DMS53 (cell line): ENCODE results near the gene COL21A1.
A peak's percentile ranks its signal among the peaks of the same experiment; 100 is the strongest.

ENCODE experiments used
- DNase-seq: peaks from one replicate; lab custom pipeline; 2025; lab: John Stamatoyannopoulos, UW

COL21A1 gene

DNA sequence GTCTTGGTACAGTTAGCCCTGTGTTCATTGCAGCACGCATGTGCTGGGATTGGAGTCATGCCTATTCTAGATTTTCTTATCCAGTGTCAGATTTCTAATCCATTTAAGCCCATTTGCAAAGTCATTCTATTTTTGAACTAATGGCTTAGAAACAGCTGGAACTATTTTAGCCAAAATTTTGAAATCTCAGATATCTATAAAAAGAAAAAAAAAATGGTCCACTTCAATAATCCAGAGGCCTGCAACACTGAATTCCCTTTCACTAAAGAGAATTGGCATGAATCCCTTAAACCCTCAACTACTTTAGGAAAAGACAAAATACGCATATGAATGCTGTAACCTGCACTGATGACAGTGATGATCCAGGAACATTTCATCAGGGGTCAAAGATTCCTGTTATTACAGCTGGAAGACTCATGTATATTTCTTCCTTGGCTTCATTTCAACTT, 1.5 kb downstream of the COL21A1 start:
- peak; percentile 39 for DNase-seq

DNA sequence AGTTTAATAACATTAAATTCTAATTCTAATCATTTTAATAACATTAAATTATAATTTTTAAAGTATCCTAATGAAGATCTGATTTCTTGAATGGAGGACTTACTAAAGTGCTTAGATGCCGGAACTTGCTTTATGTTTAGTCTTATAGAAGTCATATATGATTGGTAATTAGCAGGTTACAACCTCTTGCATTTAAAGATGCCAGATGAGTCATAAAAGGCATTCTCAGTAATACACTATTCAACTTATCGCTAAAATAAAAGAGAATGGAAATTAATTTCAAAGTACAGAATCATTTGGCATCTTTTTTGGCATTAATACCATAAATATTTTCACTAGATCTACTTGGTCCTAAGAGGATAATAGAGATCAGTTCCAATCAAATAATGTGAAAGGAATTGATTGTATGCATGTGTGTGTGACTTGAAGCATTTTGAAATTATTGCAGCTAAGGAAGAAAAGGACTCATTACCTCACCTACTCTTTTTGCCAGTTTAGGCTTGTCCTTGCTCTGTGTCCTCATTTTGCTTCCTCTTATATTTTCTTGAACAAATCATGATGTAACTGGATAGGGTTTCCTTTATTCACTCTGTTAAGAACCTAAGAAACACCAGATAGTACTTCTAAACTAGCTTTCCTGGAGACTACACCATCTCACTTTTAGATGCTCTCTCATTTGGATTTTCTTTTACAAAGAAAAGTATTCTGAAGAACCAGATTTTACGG, 2.7 kb downstream of the COL21A1 start:
- peak; percentile 8 for DNase-seq

DNA sequence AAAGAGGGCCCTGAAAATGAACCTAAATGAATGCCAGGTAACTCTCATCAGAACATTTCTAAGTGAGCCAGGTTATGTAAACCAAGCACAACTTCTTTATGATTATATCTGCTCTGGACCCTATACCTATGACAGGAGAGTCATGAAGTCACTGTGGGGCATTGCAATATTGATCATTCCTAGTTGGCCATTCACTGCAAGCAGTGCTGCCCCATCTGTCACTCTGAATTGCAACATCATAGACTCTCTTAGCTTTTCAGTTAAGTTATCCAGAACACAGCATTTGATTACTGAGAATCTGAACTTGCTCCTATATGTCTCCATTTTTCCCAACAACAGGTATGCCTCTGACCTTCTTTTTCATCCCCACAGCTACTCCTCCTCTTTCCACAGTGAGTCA, 3.3 kb downstream of the COL21A1 start:
- peak; percentile 15 for DNase-seq

DNA sequence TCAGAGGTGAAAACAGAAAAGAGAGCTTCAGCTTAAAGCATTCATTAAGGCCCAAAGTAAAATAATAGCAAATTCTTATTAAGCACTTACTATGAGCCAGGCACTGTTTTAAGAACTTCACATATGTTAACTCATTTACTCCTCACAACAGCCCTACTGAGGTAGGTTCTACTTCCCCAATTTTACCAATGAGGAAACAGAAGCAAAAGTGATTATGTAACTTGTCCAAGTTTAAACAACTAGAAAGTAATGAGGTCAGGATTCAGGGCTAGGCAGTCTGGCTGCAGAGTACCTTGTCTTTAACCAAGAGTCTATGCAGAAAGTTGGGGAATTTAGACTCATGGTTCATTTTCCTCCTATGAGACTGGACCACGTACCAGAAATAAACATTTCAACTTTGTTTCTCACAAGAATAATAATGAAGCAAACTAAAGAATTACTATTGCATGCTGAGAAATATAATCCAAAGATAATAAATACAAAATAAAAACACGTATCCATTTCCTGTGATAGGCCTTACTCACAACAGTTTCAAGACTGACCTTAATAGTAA, 3.8 kb downstream of the COL21A1 start:
- peak; percentile 22 for DNase-seq

DNA sequence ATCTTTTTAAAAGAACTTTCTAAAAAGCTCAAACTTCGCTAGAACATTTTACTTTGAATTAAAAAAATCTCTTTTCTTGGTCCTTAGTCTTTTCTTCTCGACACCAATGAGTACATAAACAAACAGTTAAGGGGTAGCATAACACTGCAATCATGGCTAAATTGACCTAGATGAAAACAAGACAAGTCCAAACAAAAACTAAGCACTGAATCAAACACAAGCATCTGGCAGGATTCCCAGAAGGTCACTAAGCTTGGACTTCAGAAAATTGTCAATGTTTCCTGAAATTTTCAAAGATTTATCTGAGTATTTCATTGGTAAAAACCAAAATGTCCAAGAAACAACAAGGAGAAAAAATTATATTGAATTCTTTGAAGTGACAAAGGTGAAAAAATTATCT, 5.0 kb downstream of the COL21A1 start:
- DNase-seq: peak; percentile 66

DNA sequence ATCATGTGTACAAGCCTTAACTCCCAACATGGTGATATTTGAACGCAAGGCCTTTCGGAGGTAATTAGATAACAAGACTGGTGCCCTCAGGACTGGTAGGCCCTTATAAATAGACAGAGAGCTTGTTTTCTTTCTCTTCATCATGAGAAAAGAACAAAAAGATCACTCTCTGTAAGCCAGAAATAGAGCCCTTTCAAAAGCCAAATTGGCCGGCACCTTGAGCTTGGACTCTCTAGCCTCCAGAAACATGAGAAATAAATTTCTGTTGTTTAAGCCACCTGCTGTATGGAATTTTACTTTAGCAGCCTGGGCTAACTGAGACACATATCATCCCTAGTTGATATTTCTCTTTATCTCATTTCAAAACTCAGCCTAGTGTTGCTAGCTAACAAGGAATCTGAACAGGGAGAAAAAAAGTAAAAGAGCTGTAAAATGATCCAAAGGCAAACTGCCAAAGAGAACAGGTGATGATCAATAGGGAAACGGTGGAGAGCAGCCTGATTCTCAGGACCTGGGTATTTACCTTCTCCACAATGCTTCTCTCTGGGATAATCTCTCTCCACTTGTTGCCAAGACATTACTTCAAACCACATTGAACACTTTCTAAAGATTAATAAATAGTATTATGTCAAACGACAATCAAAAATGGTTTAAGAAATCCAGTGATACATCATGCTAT, 6.1 kb downstream of the COL21A1 start:
- DNase-seq: peak; percentile 78

DNA sequence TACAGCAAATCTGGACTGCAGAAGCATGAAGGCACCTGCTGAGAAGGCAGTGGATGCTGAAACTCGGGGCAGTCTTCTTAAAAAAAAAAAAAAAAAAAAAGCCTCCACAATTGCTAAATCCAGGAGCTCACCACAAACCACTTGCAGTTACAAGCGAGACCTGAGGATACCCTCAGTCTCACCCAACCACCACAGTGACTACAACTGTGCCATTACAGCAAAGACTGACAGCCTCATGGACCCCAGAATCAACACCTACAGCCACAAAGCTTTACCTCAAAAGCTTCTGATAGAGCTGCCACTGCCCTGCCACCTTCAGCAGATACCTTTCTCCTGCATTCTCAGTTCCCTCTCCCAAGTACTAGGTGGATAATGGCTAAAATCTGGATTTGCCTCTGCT, 9.0 kb downstream of the COL21A1 start:
- DNase-seq: peak; percentile 46

DNA sequence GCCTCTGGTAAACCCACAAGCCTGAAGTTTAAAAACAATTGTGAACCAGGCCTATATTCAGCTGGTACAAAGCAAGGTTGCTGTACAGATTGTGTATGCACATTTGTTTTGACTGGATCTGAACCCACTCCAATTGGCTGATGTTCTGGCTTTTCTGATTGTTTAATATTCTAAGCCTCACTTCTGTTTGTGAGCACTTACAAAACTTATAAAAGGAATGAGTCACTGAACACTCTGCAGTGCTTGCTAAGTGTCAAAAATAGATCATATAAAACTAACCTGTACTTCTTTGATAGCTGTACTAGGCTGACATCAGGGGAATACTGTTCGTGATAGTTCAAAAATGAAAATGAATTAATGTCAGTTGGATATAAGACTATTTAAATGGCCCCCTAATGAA, 12.1 kb downstream of the COL21A1 start:
- DNase-seq: peak; percentile 51

DNA sequence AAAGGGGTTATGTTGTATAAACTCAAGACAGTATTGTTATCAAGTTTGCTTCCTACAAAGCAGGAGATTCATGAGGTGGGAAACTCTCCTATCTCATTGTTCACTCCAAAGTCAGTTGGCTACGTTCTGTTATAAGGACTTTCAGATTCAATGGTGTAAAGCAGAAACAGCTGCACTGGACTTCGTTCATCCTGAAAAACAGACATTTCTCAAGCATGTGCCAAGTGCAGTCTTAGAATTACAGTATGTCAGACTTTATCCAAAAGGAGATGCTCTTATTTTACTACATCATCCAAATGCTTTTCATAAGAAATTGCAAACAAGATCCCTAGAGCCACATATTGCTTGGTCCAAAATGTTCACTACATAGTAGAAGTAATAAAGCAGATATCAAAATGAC, 14.9 kb downstream of the COL21A1 start:
- no peak for DNase-seq

DNA sequence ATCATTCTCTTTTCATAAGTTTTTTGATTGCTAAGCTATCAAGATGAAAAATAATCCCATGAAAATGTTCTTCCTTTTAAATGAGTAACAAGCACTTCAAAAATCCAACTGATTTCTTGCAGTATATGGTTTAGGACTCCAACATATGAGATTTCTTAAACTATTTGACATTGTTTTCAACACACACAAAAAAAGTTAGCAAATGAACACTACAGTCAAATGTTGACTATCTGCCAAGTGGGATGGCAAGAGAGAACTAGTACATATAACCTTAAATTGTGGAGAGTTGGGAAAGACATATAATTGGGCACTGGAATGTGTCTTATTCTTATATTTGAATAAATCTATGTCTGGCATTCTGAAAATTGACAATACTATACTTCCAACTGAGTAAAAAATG, 15.6 kb downstream of the COL21A1 start:
- DNase-seq: no peak

DNA sequence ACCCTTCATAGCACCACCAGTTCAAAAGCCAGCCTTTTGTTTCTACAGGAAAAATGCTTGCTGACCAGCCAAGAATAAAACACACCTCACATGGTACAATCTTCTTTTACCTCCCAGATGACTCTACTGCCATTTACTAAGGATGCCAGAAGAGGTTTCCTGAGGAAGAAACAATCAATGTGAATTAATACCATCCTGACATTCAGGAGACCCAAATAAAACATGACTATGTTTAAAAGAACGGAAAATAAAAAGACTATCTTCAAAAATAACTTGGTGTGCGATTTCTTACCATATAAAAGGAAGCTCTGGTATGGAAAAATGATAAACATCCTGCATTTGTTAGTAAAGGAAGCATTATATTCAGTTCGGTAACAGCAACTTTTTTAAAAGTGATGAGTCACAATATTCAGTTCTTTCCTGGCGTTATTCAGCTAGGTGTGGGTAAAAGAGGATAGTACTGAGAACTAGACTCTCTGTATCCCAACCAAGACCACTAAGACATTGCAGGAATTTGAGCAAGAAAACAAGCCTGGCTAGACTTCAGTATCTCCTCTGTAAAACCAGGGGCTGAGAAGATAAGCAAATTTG, 16.3 kb downstream of the COL21A1 start:
- DNase-seq: no peak

DNA sequence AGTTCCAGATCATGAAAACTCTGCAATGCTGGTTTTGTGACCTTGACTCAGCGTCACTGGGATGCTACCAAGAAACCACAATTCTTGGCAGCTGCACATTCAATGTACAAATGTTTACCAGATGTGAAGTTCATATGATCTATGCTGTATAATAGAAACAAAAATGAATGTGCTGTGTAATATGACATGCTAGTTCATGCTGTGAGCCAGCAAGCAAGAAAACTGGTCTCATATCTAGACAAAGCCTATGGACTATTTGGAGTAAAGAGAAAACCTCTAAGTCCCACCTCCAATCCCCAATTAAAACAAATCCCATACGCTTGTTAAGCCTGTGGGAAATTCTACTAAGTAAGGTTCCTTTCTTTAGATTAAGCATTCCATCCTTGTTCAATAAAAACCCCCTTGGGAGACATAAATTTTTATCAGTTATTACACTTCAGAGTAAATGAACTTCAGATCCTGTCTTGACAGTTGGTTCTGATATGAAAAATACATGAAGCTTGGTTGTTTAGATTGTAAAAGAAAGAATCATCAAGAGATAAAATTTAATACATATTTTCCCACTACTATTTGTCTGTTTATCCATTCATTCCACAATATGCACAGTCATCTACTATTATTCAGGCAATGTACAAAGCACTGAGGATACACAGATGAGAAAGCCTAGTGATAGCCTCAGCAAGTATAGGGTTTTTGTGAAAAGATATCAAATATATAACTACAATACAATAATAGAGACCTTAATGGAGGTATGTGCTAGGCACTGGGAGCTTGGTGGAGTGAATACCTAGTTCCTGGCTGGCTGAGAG, 20.1 kb downstream of the COL21A1 start:
- no peak for DNase-seq

DNA sequence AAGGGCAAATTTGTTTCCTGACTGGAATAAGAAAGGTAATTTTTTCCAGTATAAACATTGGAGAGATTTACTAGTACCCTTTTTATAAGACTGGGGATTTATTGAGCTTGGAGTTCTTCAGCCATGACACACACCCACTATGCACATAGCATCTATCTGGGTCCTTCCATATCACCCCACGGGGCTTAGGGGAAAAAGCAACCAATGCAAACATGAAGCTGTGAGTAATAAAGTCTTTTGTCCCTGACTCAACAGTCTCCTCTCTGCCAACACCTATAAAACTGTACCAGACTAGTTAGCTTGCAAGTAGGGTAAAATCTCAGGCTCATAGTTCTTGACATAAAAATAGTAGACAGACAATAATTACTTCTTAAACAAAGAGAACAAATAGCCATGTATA, 23.4 kb downstream of the COL21A1 start:
- DNase-seq: peak; percentile 15

DNA sequence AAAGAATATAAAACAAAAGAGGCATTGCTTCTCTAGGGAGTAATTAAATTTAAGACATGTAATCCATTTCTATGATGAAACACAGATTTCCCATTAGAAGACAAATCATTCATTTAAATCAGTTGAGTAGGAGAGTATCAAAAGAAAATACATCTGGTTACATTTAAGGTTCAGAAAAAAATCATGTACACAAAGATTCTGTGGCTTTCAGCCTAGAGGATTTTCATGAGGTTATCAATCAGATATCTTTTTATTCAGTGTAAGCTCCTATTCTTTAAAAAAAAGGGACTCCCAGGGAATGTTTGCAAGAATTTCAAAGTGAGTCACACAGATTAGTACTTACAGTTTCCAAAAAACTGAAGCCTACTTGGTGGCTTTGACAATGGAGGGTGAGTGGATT, 24.9 kb downstream of the COL21A1 start:
- DNase-seq: no peak

DNA sequence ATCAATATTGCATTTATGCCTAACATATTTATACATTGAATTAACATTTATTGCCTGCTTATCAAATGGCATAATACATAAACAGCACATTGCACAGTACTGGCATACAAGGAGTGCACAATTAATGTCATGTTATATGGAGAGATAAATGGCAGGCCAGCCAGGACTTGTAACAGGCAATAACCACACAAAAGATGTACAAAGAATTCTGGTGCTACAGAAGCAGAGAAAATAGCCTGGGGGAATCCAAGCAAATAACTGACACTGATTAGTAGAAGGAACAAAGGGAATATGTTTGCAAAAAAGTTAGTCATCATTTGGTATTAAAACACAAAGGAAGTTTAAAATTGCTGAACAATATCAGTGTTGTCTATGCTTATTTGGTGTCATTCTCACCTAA, 27.3 kb downstream of the COL21A1 start:
- no peak for DNase-seq

DNA sequence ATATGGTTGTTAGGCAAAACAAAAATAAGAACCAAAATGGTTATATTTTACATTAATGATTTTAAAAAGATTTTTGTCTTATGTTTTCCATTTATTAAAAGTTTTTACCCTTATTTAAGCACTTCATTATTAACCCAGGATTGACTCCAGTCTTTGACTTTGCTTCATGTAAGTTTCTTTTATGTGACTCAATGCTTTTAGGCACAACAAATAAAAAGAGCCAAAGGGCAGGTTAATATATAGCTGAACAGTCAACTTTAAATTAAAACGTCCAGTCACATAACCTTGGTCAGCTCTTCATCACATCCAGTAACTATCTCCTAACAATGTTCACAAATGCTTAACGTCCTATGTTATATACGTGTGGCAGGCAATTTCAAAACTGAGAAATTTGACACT, 32.7 kb downstream of the COL21A1 start:
- no peak for DNase-seq

DNA sequence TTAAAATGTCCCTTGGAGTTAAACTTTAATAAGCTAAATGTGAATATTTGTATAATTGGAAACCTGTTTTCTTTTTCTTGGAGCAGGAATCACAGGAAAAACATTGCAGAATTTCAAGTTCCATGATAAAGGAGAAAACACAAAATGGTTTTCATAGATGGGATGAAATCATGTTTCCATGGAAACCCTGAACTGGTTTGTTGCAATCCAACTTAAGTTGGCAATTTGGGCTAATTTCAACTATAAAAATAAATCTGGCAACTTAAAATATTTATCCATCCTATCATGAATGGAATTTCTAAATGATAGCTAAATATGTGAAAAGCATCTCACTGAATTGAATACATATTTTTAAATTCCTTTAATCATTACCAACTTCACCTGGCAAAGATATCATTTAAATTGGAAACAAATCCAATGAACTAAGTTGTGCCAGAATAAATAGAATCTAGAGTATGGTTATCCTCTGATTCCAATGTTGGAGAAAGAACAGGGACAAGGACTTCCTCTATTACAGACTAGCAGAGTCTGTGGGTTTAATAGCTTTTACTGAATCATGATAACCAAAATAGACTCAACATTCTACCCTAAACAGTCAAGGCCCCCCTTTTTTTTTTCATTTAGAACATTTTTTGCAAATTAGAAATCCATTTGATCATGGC, 33.2 kb downstream of the COL21A1 start:
- DNase-seq: no peak

DNA sequence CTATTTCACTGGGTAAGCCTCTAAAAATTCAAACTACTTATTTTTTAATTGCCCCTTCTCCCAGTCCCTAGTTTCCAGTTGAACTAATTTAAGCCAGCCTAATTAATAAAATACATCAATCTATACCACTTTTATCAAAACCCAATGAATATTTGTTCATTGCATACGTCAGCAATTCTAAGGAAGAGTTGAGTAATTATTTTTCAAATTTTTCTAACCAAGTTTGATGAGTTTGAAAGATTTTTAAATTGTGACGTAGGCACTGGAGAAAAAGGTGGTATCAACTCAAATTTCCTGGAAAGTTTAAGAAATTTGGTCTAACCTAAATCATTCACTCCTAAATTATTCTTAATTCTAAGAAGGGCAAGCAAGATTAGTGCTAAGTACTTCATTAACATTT, 35.7 kb downstream of the COL21A1 start:
- DNase-seq: no peak

DNA sequence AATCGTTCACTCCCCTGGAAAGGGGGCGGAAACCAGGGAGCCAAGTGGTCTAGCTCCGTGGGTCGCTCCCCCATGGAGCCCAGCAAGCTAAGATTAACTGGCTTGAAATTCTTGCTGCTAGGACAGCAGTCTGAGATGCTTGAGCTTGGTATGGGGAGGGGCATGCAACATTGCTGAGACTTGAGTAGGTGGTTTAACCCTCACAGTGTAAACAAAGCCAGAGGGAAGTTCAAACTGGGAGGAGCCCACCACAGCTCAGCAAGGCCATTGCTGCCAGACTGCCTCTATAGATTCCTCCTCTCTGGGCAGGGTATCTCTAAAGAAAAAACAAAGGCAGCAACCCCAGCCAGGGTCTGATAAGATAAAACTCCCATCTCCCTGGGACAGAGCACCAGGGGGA, 43.2 kb downstream of the COL21A1 start:
- no peak for DNase-seq

DNA sequence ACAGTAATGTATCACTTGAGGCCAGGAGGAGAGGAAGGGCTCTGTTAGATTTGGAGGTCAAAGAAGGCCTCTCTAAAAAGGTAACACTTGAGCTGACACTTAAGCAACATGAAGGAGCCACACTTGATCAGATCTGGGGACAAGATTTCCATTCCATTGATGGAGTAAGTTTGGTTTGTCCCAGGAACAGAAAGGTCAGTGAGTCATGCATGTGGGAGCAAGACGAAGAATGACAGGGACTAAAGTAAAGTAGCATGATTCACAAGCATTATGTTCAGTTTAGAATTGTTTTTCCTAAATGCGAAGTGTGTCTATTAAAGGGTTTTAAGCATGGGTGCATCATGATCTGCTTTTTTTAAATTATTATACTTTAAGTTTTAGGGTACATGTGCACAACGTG, 47.4 kb downstream of the COL21A1 start:
- DNase-seq: peak; percentile 34

DNA sequence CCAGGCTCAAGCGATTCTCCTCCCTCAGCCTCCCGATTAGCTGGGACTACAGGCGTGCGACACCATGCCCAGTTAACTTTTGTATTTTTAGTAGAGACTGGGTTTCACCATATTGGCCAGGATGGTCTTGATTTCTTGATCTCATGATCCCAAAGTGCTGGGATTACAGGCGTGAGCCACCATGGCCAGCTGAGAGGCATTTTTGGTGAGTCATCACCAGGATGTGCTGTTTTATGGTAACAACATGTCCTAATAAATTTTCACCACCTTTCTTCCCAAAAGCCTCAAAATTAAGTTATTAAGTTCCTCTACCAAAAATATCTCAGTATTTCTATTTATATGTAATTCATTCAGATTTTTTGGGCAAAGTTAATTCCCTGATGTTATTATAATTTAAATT, 53.5 kb downstream of the COL21A1 start:
- DNase-seq: peak; percentile 32

DNA sequence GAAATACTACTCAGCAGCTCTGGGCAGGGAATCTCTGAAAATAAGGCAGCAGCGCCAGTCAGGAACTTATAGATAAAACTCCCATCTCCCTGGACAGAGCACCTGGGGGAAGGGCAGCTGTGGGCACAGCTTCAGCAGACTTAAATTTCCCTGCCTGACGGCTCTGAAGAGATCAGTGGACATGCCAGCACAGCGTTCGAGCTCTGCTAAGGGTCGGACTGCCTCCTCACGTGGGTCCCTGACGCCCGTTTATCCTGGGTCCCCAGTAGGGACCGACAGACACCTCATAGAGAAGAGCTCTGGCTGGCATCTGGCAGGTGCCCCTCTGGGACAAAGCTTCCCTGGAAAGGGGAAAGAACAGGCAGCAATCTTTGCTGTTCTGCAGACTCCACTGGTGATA, 59.0 kb downstream of the COL21A1 start:
- peak; percentile 66 for DNase-seq
